ENCODE measurements around the gene TTC34. TPM values are rescaled to one million over a fixed set of nuclear protein-coding genes. Genes with fewer than 3 reads are reported as not detected.

Gene TTC34
- total RNA-seq, 2 experiments from 2014 or later = 0.79 to 0.81 TPM

GRCh38 chr1:2602311-2602835, 199.1 kb downstream of the TTC34 start:
- no peaks in the 10 kb centered on the region for H3K27me3 Mint-ChIP-seq
- H3K4me3 Mint-ChIP-seq = no peak overlapping the region
- POLR2A ChIA-PET = no interaction called here
- H3K36me3 Mint-ChIP-seq (ENCODE audit: low read depth) = no peaks in the 10 kb centered on the region
- H3K9me3 Mint-ChIP-seq = peaks cover 7% of the 10 kb centered on the region
- intact Hi-C loops (cut with micrococcal nuclease) = no loop called here
- DNase-seq (no peak), ATAC-seq (no peak)
- CTCF ChIA-PET = no interaction called here
- TF ChIP-seq CTCF (IDR thresholded peaks at IDR 0.05) = no peak
- no peak overlapping the region for H3K27ac Mint-ChIP-seq
- H3K4me1 Mint-ChIP-seq (ENCODE audit: low read depth) = no peaks in the 10 kb centered on the region

- intact Hi-C loops (cut with micrococcal nuclease) = no loop called here
- TF ChIP-seq CTCF (IDR thresholded peaks at IDR 0.05) = no peak
- ChIA-PET CTCF (no interaction called here), POLR2A (no interaction called here)
- no peaks in the 10 kb centered on the region for H3K36me3 Mint-ChIP-seq (ENCODE audit: low read depth)
- DNase-seq (no peak), ATAC-seq (no peak)
- H3K9me3 Mint-ChIP-seq = peaks cover 7% of the 10 kb centered on the region
- no peak overlapping the region for H3K27ac Mint-ChIP-seq
- no peaks in the 10 kb centered on the region for H3K4me1 Mint-ChIP-seq (ENCODE audit: low read depth)
- no peak overlapping the region for H3K4me3 Mint-ChIP-seq
- H3K27me3 Mint-ChIP-seq = no peaks in the 10 kb centered on the region
Observed at GRCh38 chr1:2601721-2602303, 199.7 kb downstream of the TTC34 start.

- Mint-ChIP-seq H3K9me3 (peaks cover 7% of the 10 kb centered on the region), H3K4me3 (no peak overlapping the region), H3K36me3 (ENCODE audit: low read depth) (no peaks in the 10 kb centered on the region), H3K4me1 (ENCODE audit: low read depth) (no peaks in the 10 kb centered on the region), H3K27me3 (no peaks in the 10 kb centered on the region), H3K27ac (no peak overlapping the region)
- ChIA-PET POLR2A (no interaction called here), CTCF (no interaction called here)
- ATAC-seq (no peak), DNase-seq (no peak)
- intact Hi-C loops (cut with micrococcal nuclease) = no loop called here
- no peak for TF ChIP-seq CTCF (IDR thresholded peaks at IDR 0.05)
Observed at GRCh38 chr1:2598329-2598931, 203.1 kb downstream of the TTC34 start.

- H3K9me3 Mint-ChIP-seq = peaks cover 7% of the 10 kb centered on the region
- CTCF ChIA-PET = no interaction called here
- intact Hi-C loops (cut with micrococcal nuclease) = no loop called here
- no peak for TF ChIP-seq CTCF (IDR thresholded peaks at IDR 0.05)
- no peak overlapping the region for H3K4me3 Mint-ChIP-seq
- peak; percentile 1 for DNase-seq
- POLR2A ChIA-PET = no interaction called here
- no peaks in the 10 kb centered on the region for H3K36me3 Mint-ChIP-seq (ENCODE audit: low read depth)
- H3K4me1 Mint-ChIP-seq (ENCODE audit: low read depth) = no peaks in the 10 kb centered on the region
- no peak for ATAC-seq
- no peak overlapping the region for H3K27ac Mint-ChIP-seq
- H3K27me3 Mint-ChIP-seq = no peaks in the 10 kb centered on the region
Observed at GRCh38 chr1:2597441-2598328, 203.8 kb downstream of the TTC34 start.
